HG03280 (cell line): ENCODE data around the gene STK38.

ENCODE experiments used
- ATAC-seq: cut with Tn5 transposase; IDR thresholded peaks from one replicate; pipeline ENCODE4 v1.9.1; 2021; ENCODE audit warnings: mild to moderate bottlenecking, moderate library complexity; ENCODE audit not compliant: unreplicated experiment

STK38 gene

DNA sequence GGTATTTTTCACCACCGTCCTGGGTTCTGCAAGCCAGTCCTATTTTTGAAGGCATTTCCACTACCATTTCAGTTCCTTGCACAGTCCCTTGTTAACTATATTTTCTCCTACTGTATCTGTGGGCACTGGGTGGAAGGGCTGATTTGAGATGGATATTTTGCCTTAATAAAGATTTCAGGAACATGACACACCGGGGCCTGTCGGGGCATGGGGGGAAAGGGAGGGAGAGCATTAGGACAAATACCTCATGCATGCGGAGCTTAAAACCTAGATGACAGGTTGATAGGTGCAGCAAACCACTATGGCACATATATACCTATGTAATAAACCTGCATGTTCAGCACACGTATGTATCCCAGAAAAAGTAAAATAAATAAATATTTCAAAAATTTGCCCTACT is 22.4 kb downstream of the STK38 start:
- no peak for ATAC-seq

DNA sequence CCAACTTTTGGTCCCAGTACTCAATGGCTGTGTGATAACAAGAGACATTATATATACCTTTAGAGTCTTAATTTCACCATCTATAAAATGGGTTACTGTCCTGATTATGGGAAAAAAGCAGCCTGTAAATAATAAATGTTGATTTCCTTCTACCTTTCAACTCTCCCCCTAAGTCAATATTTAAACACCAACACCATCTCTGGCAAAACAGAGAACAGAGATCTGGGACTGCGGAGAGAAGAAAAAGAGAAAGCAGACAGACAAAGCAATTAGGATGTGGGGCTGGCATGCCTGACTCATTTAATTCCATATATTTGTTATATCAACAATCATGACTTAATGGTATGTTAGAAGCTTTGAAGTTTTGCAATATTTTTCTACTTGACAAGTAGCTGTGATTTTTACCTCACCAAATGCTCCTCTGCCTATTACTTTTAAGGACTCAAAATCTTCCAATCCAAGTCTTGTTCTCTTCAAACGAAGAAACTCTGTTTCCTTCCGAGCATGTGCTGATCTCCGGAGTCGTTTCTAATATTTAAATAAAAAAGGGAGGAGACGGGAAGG is 23.3 kb downstream of the STK38 start:
- no peak for ATAC-seq

DNA sequence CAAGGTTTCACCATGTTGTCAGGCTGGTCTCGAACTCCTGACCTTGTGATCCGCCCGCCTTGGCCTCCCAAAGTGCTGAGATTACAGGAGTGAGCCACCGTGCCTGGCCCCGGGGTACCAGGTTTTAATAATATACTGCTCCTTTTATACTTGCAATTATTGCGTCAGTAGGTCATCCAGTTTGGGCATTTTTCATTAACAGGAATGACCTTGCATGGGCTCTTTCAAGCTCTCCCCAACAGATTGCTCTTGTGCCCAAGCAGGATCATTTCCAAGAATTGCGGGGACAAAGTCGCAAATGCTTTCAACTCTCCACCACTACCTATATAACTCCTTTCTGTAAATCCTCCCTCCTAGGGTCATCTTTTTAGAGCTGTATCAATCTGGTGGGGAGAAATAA is 23.8 kb downstream of the STK38 start:
- no peak for ATAC-seq

DNA sequence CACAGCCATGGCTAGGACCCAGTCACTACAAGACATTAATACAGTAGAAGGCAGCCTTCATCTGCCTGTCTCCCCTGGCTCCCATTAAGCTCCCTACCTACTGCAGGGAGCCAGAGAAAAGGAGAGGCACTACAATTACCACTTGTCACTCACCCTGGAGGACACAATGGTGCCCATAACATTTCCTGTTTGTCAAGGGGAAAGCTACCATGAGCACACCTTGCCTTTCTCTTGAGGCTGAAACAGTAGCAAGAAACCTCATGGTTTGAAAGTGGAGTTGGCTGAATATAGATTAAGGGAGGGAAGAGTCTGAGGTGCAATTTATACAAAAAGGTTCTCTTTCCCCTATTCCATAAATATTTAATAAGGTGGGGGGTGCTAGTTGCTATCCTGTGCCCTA is 27.9 kb downstream of the STK38 start:
- ATAC-seq = no peak

DNA sequence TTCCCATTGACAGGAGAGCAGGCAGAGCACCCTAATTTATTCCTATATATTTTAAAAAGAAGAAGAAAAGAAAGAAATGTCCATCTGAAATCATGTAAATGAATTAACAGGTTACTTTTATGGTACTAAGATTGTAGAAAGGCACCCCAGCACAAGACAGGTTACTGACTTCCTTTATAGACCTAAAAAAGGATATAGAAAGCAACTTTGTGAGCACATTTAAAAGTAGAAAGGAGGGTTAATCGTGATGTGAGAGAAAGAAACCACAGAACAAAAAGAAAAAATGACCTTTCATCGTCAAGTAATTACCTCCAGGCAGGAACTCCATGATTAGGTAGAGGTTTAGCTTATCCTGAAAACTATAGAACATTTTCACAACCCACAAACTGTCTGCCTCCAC is 29.9 kb downstream of the STK38 start:
- no peak for ATAC-seq

DNA sequence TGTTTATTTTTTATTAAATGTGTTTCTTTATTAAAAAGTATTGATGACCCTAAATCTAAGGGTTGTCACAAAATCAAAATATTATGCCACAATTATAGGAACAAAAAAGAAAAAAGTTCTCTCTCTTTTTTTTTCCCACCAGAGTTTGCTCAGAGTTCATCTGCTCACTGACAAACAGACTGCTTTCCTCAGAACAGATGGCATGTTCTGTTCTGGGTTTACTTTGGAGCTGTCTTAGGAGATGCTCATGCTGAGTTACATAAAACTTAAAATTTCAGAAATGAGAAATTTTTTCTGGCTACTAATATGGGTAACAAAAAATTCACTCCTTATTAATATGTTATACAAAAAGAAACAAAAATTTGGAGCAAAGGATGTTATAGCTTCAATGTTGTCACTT is 30.3 kb downstream of the STK38 start:
- ATAC-seq = no peak

DNA sequence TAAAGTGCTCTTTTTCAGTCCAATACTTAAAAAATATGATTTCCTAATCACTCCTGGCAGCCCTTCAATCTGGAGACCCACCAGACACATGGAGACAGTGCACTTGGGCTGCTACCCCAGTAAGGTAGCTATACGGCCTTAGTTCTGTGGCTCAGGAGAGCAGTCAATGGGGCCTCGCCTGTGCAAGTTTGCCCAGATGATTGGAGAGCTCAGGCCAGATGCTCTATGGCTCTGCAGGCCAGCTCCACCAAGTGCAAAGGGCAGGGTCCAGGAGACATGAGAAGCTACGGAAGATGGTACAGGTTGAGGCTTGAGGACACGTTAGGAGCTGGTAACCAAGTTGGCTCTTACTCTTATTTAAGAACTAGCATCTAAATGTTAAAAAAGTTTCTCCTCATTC is 30.7 kb downstream of the STK38 start:
- ATAC-seq = no peak

DNA sequence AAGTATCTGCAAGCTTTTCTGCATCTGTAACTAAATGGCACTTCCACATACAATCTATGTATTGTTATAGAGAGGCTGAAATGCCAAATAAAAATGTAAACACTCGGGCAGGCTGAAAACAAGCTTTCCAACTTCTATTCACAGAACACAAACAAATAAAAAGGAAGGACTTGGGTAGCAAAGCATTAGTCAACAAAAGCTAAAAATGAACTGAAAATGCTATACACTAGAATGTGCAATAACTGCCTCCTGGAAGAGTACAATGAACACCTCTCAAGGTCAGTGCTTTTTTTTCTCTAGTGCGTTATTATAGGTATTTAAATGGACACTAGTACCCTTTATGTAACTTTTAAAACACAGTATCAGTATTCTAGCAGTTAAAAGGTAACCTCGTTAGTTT is 31.4 kb downstream of the STK38 start:
- ATAC-seq = no peak

DNA sequence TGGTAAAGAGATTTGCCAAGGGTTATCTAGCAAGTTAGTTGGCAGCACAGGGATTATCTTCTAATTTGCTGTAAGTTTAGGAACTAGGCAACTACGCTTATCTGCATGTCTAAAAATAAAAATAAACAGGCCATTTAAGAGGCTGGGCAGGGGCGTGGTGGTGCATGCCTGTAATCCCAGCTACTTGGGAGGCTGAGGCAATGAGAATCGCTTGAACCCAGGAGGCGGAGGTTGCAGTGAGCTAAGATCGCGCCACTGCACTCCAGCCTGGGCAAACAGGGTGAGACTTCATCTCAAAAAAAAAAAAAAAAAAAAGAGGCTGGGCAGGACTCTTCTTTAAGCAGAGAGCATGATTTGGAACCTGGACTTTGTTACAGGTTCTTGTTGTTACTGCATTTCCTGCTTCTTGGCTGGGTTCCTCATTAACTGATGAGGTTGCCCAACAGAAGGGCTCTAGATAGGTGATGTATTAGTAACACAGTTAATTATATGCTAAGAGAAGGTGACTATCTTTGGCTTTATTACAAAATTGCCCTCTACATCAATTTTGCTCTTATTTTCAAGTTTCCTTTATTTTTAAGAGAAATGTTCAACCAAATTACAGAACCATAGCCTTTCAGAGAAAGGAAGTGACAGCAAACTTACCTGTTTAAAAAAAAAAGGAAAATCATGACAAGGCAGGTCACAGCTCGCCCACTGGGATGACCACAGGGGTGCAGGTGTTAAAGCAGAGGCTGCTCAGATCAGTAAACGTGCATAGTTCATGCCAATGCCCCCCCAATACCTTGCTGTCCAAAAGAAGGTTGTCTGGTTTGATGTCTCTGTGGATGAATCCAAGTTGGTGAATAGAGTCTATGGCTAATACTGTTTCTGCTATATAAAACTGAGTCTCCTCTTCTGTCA is 32.5 kb downstream of the STK38 start:
- ATAC-seq = no peak

DNA sequence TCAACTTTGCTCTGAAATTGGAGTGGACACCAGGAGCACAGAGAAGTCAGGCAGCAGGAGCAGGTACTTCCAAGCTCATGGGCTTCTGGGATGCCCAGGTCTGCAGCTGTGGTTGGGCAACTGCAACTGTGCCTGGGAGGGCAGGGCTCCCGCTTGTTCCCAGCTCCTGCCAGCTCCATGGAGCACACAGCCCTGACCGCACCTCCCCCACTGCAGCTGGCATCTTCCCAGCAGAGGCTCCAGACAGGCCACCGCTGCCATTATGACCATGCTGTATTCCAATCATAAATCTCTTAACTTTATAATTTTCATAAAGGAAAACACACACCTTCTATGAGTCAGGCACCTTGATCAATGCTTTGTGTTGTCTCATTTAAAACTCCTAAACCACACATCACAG is 36.9 kb downstream of the STK38 start:
- no peak for ATAC-seq

DNA sequence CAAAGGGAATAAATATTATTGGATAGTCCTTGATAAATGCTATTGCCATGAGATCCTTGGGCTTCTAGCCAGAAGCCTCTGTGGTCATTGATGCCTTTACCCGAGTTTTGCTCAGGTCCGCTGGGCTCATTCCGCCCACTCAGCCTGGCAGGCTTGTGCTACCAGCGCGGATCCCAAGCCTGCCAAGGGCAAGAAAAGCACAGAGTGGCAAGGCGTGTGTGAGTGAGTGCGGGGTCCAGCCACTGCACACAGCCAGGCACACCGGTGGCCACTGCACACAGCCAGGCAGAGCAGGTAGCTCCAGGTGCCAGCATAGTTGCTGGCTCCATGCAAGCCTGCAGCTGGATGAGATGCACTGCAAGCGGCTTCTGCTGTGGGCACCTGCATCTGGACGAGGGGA is 38.7 kb downstream of the STK38 start:
- no peak for ATAC-seq

DNA sequence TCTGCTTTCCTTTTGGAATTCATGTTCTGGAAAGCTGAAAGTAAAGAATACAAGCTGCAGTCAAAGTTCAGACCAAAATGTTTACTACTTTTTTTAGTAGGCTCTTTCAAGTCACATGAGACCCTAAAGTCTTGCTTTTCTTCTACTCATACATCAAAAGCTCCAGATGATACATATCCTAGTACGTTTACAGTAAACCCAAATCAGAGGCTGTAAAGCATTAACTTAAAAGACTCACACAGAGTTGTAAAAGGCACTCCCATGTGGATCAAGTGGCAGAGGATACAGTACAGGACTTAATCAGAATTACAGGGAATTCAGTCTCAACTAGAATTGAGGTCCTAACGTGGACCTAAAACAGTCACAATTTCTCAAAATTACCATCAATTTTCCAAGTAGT is 40.7 kb downstream of the STK38 start:
- no peak for ATAC-seq

DNA sequence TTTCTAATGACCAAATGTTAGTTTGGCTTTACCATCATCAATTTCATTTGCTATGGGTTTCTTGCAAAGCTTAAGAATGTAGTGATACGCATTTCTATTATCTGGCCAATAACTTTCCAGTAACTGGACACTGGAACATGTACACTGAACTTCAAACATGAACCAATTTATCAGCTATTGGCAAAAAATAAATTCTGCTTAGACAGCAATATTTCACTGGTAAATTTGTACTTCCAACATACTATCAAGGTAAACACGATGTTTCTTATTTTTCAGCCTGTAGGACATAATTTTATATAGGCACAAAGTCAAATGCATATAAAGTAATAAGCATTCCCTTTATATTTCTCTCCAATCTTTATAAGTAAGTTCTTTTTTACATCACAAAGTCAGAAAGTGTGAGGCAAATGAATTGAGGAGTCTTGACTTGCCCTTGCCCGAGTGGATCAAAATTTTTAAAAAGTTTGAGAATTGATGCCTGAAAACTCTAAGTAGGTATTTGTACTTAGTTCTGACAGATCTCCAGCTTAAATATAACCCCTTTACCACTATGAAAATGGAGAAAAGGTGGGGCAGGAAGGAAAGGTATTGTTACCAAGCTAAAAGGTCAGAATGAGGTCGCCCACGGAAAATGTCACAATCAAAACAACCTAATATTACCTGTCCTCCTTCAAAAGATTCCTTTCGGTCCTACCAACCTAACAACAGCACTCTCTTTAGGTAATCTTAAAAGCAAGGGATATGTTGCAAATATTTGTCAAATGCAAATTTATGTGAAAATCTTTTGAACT is 41.3 kb downstream of the STK38 start:
- no peak for ATAC-seq

DNA sequence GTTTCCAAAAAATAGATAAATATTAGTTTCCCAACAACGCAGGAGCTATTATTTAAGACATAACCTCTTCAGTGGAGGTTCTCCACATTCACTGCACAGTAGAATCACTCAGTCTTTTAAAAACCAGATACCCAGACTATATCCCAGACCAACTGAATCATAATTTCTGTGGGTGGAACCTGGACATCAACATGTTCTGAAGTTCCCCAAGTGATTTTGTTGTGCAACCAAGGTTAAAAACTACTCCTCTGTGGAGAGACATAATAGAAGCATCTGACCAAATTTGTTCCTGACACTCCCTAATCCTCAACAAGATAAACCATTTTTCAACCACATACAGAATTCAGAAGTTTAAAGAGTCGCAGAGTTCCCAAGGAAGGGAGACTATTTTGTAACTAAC is 42.3 kb downstream of the STK38 start:
- ATAC-seq = no peak

DNA sequence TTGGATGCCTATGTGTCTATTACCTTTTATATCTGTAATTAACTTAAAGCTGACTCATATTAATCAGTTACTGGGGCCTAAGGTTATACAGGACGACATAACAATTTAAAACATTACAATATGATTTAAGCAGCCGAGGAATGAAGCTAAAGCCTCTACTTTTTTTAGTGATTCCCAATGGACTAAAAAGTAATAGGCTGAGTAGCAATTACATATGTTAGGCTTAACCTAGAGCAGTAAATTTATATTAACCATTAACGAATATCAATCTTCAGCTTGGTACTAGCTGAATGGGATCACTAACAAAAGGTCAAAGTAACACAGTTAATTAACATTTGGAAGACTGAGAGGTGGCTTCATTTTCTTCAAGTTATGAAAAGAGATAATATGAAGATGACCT is 43.1 kb downstream of the STK38 start:
- no peak for ATAC-seq

DNA sequence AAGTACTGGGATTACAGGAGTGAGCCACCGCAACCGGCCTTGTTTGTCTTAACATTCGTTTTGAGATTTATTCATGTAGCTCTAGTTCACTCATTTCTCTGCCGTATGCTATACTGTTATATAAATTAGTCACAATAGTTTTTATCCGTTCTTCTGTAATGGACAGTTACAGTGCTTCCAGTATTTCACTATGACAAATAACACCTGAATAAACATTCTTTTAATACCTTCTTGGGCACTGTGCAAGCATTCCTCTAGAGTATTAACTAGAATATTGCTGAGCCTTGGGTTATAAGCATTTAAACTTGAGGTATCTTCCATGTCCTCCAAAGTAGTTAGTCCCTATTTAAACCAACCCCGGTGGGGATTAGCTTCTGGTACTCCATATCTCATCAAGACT is 45.6 kb downstream of the STK38 start:
- ATAC-seq = no peak

DNA sequence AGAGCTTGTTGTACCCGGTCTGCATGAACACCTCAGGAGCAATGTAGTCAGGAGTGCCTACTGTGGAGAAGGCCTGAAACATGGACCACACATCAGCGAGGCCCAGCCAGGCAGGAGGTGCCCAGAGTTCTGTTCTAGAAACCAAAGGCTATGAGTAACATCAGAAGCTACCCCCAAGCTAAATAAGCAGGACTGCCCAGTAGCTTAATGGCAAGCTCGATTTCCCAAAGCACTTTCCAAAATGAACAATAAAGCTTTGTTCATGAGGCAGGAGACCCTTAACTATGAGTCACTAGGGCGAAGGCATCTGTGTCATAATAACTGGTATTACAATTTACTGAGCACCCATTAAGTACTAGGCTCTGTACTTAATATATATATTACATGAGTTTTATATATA is 47.4 kb downstream of the STK38 start:
- ATAC-seq = no peak

DNA sequence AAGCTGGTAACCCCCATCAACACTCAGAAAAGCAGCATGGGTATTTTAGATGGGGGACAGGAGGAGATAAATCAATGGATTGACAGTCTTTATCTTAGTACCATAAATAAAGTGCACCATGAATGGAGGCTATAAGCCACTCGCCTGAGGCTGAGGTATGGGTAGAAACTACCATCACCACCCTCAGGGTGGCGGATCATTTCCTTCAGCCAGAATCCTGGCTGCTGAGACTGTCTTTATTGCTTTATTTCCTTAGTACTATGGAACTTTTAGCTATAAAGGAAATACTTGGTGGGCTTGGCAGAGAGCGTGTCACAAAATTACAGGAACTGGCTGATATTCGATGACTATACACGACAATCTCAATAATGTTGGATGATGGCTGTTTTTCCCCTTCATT is 52.2 kb downstream of the STK38 start:
- ATAC-seq = no peak

DNA sequence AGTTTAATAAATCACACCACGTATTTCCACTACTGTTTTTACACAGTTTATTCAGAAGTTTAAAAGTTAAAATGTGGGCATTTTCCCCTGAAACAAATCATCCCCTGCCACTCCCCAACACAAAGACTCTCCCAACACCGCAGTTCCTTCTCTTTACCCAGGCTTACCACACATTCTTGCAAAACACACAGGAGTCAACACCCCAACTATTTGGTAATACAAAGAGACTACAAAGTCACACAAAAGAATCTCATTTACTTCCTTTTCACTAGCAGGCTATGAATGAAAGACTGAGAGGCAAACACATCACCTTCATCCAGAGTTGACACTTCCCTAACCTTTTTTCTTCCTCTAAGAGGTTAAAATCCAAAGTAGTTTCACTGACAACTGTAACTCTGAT is 53.4 kb downstream of the STK38 start:
- ATAC-seq = no peak

DNA sequence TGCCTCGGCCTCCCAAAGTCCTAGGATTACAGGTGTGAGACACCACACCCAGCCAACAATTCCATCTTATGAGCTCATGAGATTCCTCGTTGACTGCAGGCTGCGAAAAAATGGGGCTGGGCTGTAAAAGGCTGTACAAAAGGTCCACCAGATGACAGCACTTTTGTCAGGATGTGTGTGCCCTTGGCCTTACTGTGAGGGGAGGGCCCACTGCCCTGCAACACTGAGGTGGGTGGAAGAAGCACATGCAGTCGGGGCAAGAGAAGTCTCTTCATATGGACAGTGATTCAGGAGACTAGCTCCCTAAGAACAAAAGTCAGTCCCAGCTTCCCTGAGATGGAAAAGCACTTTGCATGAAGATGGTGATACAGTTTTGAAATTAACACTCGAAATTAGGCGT is 54.0 kb downstream of the STK38 start:
- ATAC-seq = no peak

DNA sequence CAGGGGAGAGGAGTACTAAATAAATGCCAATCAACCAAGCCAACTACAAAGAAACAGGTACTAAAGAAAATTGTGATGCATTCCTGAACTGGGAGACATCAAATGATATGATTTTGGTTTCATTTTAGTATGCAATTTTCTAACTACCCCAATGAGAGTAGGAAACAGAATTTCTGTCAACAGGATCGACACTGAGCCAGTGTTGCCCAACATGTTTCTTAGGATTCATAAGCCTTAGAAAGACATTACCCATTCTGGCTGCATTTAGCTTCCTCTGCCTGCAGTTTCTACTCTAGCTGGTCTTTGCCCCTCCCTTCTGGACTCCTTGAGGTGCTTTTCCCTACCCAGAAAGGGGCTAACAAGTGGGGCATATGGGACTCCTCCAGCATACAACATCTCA is 54.7 kb downstream of the STK38 start:
- no peak for ATAC-seq

DNA sequence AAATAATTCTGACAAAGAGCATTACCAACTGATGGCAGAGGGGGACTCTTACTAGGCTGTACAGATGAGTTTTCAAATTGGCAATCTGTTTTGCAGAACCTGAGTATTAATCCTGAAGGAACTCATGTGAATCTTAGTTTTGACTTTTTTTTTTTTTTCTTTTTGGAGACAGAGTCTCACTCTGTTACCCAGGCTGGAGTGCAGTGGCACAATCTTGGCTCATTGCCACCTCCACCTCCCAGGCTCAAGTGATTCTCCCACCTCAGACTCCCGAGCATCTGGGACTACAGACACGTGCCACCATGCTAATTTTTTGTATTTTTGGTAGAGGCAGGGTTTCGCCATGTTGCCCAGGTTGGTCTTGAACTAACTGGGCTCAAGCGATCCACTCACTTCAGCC is 55.2 kb downstream of the STK38 start:
- ATAC-seq = no peak
